Measurements from ENCODE around the gene KRT10. TPM values are rescaled to one million over a fixed set of nuclear protein-coding genes. Genes with fewer than 3 reads are reported as not detected.

The KRT10 gene
- polyA plus RNA-seq, 1 donor: 45.2 TPM

Other genes starting within 250 kb of the KRT10 start
- gene SMARCE1, start 174.8 kb downstream of the KRT10 start, polyA plus RNA-seq (ENCODE audit: insufficient read length): 254 TPM
- gene KRT222, start 157.4 kb downstream of the KRT10 start, polyA plus RNA-seq (ENCODE audit: insufficient read length): 0.12 TPM
- not detected for gene KRT24, start 118.9 kb downstream of the KRT10 start, polyA plus RNA-seq (ENCODE audit: insufficient read length)
- gene KRT25, start 67.3 kb downstream of the KRT10 start, polyA plus RNA-seq (ENCODE audit: insufficient read length): not detected
- not detected for gene KRT26, start 50.4 kb downstream of the KRT10 start, polyA plus RNA-seq (ENCODE audit: insufficient read length)
- gene KRT27, start 40.1 kb downstream of the KRT10 start, polyA plus RNA-seq (ENCODE audit: insufficient read length): not detected
- gene KRT28, start 22.7 kb downstream of the KRT10 start, polyA plus RNA-seq (ENCODE audit: insufficient read length): not detected
- 0.37 TPM for gene KRT12, start 44.6 kb upstream of the KRT10 start, polyA plus RNA-seq (ENCODE audit: insufficient read length)
- gene KRT20, start 62.6 kb upstream of the KRT10 start, polyA plus RNA-seq (ENCODE audit: insufficient read length): 0.33 TPM
- gene KRT23, start 115.0 kb upstream of the KRT10 start, polyA plus RNA-seq (ENCODE audit: insufficient read length): 1.1 TPM
- not detected for gene KRT39, start 144.3 kb upstream of the KRT10 start, polyA plus RNA-seq (ENCODE audit: insufficient read length)
- not detected for gene KRT40, start 161.7 kb upstream of the KRT10 start, polyA plus RNA-seq (ENCODE audit: insufficient read length)
- gene KRTAP3-3, start 171.6 kb upstream of the KRT10 start, polyA plus RNA-seq (ENCODE audit: insufficient read length): not detected
- not detected for gene KRTAP3-2, start 177.3 kb upstream of the KRT10 start, polyA plus RNA-seq (ENCODE audit: insufficient read length)
- gene KRTAP3-1, start 186.5 kb upstream of the KRT10 start, polyA plus RNA-seq (ENCODE audit: insufficient read length): not detected
- gene KRTAP1-5, start 204.6 kb upstream of the KRT10 start, polyA plus RNA-seq (ENCODE audit: insufficient read length): not detected
- not detected for gene KRTAP1-4, start 207.6 kb upstream of the KRT10 start, polyA plus RNA-seq (ENCODE audit: insufficient read length)
- gene KRTAP1-3, start 212.3 kb upstream of the KRT10 start, polyA plus RNA-seq (ENCODE audit: insufficient read length): not detected
- gene KRTAP1-1, start 218.8 kb upstream of the KRT10 start, polyA plus RNA-seq (ENCODE audit: insufficient read length): not detected
- not detected for gene KRTAP2-1, start 224.7 kb upstream of the KRT10 start, polyA plus RNA-seq (ENCODE audit: insufficient read length)
- gene KRTAP2-2, start 232.6 kb upstream of the KRT10 start, polyA plus RNA-seq (ENCODE audit: insufficient read length): not detected
- not detected for gene KRTAP2-3, start 237.5 kb upstream of the KRT10 start, polyA plus RNA-seq (ENCODE audit: insufficient read length)
- not detected for gene KRTAP2-4, start 243.3 kb upstream of the KRT10 start, polyA plus RNA-seq (ENCODE audit: insufficient read length)

Data from left kidney (tissue), 1 donor.